Nephron progenitor cell (in vitro differentiated cells): Measurements from ENCODE around the gene SLIT1.
A peak's percentile ranks its signal among the peaks of the same experiment; 100 is the strongest.

Source experiments
- DNase-seq: peaks from one replicate; pipeline ENCODE4 v3.0.0; 2021
- H3K27ac Mint-ChIP-seq: 2 replicates; pipeline ENCODE4 v1.8.0; 2021; ENCODE audit warnings: mild to moderate bottlenecking, moderate library complexity, mixed read lengths
- H3K27me3 Mint-ChIP-seq: 2 replicates; pipeline ENCODE4 v1.8.0; 2021; ENCODE audit warnings: mild to moderate bottlenecking, low read depth, mixed read lengths; ENCODE audit not compliant: poor library complexity
- H3K36me3 Mint-ChIP-seq: 2 replicates; pipeline ENCODE4 v1.8.0; 2021; ENCODE audit warnings: low read depth, mixed read lengths
- H3K4me1 Mint-ChIP-seq: 2 replicates; pipeline ENCODE4 v1.8.0; 2021; ENCODE audit warnings: mixed read lengths
- H3K4me3 Mint-ChIP-seq: 2 replicates; pipeline ENCODE4 v1.8.0; 2021; ENCODE audit warnings: mild to moderate bottlenecking, moderate library complexity, mixed read lengths
- H3K9me3 Mint-ChIP-seq: 2 replicates; pipeline ENCODE4 v1.8.0; 2021; ENCODE audit warnings: mild to moderate bottlenecking, moderate library complexity, mixed read lengths
- TF ChIP-seq, protein P1 (sequence below): fragments of 200-600 bp; sonication (generic); IDR thresholded peaks from 2 replicates; pipeline ENCODE4 v1.5.0; 2021; ENCODE audit warnings: antibody characterized with exemption

SLIT1 gene

GRCh38 chr10:97136756-97137155 lies 49.0 kb downstream of the SLIT1 start:
- no peaks in the 10 kb centered on the region for H3K9me3 Mint-ChIP-seq
- H3K4me1 Mint-ChIP-seq = peaks cover 87% of the 10 kb centered on the region
- no peaks in the 10 kb centered on the region for H3K36me3 Mint-ChIP-seq
- TF ChIP-seq, protein P1, sequence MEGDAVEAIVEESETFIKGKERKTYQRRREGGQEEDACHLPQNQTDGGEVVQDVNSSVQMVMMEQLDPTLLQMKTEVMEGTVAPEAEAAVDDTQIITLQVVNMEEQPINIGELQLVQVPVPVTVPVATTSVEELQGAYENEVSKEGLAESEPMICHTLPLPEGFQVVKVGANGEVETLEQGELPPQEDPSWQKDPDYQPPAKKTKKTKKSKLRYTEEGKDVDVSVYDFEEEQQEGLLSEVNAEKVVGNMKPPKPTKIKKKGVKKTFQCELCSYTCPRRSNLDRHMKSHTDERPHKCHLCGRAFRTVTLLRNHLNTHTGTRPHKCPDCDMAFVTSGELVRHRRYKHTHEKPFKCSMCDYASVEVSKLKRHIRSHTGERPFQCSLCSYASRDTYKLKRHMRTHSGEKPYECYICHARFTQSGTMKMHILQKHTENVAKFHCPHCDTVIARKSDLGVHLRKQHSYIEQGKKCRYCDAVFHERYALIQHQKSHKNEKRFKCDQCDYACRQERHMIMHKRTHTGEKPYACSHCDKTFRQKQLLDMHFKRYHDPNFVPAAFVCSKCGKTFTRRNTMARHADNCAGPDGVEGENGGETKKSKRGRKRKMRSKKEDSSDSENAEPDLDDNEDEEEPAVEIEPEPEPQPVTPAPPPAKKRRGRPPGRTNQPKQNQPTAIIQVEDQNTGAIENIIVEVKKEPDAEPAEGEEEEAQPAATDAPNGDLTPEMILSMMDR = no peak
- H3K4me3 Mint-ChIP-seq = no peak overlapping the region
- DNase-seq = no peak
- H3K27me3 Mint-ChIP-seq = peaks cover 15% of the 10 kb centered on the region
- peak overlapping the region; percentile 73 for H3K27ac Mint-ChIP-seq

GRCh38 chr10:97135464-97135863 lies 50.3 kb downstream of the SLIT1 start:
- Mint-ChIP-seq H3K4me1 (peaks cover 78% of the 10 kb centered on the region), H3K4me3 (no peak overlapping the region), H3K27me3 (peaks cover 15% of the 10 kb centered on the region), H3K36me3 (no peaks in the 10 kb centered on the region), H3K27ac (no peak overlapping the region), H3K9me3 (no peaks in the 10 kb centered on the region)
- no peak for DNase-seq
- TF ChIP-seq, protein P1 = no peak

DNA sequence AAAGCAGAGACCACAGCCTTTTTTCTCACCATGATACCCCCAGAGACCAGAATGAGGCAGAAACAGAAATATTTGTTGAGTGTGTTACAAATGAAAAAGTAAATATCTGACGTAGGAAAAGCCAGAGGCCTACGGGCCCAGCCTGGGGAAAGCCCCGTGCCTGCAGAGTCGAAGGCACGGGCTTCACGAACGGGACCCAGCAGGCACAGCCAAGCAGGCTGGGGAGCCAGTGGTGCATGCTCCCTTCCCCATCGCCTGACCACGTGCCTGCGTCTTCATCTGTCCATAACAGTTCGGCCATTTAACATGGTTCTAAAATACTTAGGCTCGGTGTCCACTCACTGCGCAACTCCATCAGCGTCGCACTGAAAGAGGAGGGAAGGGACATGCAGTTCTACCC lies 50.8 kb downstream of the SLIT1 start:
- Mint-ChIP-seq H3K36me3 (no peaks in the 10 kb centered on the region), H3K4me3 (no peak overlapping the region), H3K9me3 (no peaks in the 10 kb centered on the region), H3K27ac (no peak overlapping the region), H3K27me3 (peaks cover 12% of the 10 kb centered on the region), H3K4me1 (peaks cover 74% of the 10 kb centered on the region)
- TF ChIP-seq, protein P1 = no peak
- DNase-seq = no peak

- Mint-ChIP-seq H3K9me3 (no peaks in the 10 kb centered on the region), H3K4me1 (peaks cover 72% of the 10 kb centered on the region), H3K27ac (no peak overlapping the region), H3K36me3 (no peaks in the 10 kb centered on the region), H3K4me3 (no peak overlapping the region), H3K27me3 (peaks cover 12% of the 10 kb centered on the region)
- TF ChIP-seq, protein P1 = no peak
- no peak for DNase-seq
Measured at GRCh38 chr10:97134110-97134509, 51.6 kb downstream of the SLIT1 start.

- DNase-seq = no peak
- no peaks in the 10 kb centered on the region for H3K36me3 Mint-ChIP-seq
- peak overlapping the region; percentile 68 for H3K27ac Mint-ChIP-seq
- TF ChIP-seq, protein P1 = no peak
- H3K27me3 Mint-ChIP-seq = peaks cover 12% of the 10 kb centered on the region
- peaks cover 72% of the 10 kb centered on the region for H3K4me1 Mint-ChIP-seq
- H3K9me3 Mint-ChIP-seq = no peaks in the 10 kb centered on the region
- no peak overlapping the region for H3K4me3 Mint-ChIP-seq
Measured at GRCh38 chr10:97132273-97132672, 53.5 kb downstream of the SLIT1 start.

GRCh38 chr10:97131666-97132065 lies 54.1 kb downstream of the SLIT1 start:
- no peak for DNase-seq
- Mint-ChIP-seq H3K27ac (peak overlapping the region; percentile 36), H3K36me3 (no peaks in the 10 kb centered on the region), H3K9me3 (no peaks in the 10 kb centered on the region), H3K27me3 (peaks cover 12% of the 10 kb centered on the region), H3K4me1 (peaks cover 70% of the 10 kb centered on the region), H3K4me3 (no peak overlapping the region)
- TF ChIP-seq, protein P1 = no peak
